Measurements from ENCODE around the gene C10orf67. TPM values are rescaled to one million over a fixed set of nuclear protein-coding genes. Genes with fewer than 3 reads are reported as not detected.

C10orf67 gene
- total and polyA plus RNA-seq, 9 of the 15 experiments (the other 6 are each of a cell fraction or from before 2014, with no cell fraction given) = not detected

DNA sequence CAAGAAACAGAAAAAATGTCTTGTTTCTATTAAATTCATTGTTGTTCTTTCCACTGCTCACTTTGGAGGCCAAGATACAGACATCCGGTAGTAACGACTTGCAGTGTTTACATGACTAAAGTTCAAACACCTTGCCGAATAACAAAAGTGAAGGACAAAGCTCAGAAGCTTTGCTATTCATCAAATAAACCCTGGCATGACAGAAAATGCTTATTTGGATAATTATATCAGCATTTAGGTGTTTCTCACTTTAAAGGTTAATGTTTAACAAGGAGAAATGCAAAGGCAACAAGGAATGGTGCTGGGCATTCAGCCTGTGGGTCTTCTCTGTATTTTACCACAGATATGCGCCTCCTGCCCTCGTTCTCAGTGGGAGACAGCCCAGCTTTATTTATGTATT, 157.9 kb downstream of the C10orf67 start:
- DNase-seq (ENCODE audit: extremely low read depth in 1 of 4, low spot score in 3 of 4) (no peak), FAIRE-seq (no peak), ATAC-seq (no peak)
- no peaks in the 10 kb centered on the region for H3K9me1 ChIP-seq (ENCODE audit: control insufficient read depth, insufficient read depth, low read length)
- no peak overlapping the region for H2AFZ ChIP-seq (ENCODE audit: low read depth, low read length)
- BruUV-seq (replicated peaks) = no TSS peak
- no peaks in the 10 kb centered on the region; a peak in 1 of 5 replicates for H3K27me3 ChIP-seq (ENCODE audit: control insufficient read depth in 2 of 2, insufficient read depth in 2 of 2, low read length in 2 of 2)
- no peak overlapping the region for H3K4me2 ChIP-seq (ENCODE audit: insufficient read depth, low read length)
- CTCF ChIA-PET (ENCODE audit: low intra/inter-chr PET ratio) = no interaction called here
- H4K20me1 ChIP-seq (replicated peaks; ENCODE audit: control insufficient read depth, insufficient read depth, low read length) = no peaks in the 10 kb centered on the region
- no peak overlapping the region for H3K4me3 ChIP-seq
- in situ Hi-C loops (cut with MboI) = no loop called here
- no peaks in the 10 kb centered on the region for H3K79me2 ChIP-seq (ENCODE audit: control insufficient read depth, insufficient read depth, low read length)
- POLR2A ChIA-PET = no interaction called here
- TF ChIP-seq ZKSCAN8 (CRISPR knock-in tag; IDR thresholded peaks at IDR 0.05) = no peak
- TF ChIP-seq MTA2 (IDR thresholded peaks at IDR 0.05; ENCODE audit: low read depth) = no peak
- no peak for TF ChIP-seq ZNF695 (CRISPR knock-in tag; IDR thresholded peaks at IDR 0.05)
- no peak for TF ChIP-seq ZNF586 (CRISPR knock-in tag; conservative IDR thresholded peaks at IDR 0.05)
- TF ChIP-seq ZNF766 (CRISPR knock-in tag; conservative IDR thresholded peaks at IDR 0.05) = no peak
- H3K27ac ChIP-seq (ENCODE audit: extremely low read depth, low read depth, low read length) = no peak overlapping the region
- no peaks in the 10 kb centered on the region for H3K9me3 ChIP-seq (replicated peaks; ENCODE audit: control insufficient read depth, insufficient read depth, low read depth, low read length)
- no peaks in the 10 kb centered on the region; a peak in 1 of 5 replicates for H3K4me1 ChIP-seq (replicated peaks in 1 of 2; ENCODE audit: control insufficient read depth in 2 of 2, insufficient read depth in 2 of 2, low read length in 2 of 2)
- H3K36me3 ChIP-seq (ENCODE audit: control insufficient read depth, insufficient read depth, low read length) = no peaks in the 10 kb centered on the region
- intact Hi-C loops (cut with micrococcal nuclease) = no loop called here
- H3K9ac ChIP-seq (ENCODE audit: insufficient read depth in 1 of 2, low read depth in 2 of 2, low read length in 2 of 2) = no peak overlapping the region
- 0% methylated on average over 5 of the region's 5 CpGs for WGBS (ENCODE audit: insufficient coverage, low coverage, missing lambda C conversion rate)

DNA sequence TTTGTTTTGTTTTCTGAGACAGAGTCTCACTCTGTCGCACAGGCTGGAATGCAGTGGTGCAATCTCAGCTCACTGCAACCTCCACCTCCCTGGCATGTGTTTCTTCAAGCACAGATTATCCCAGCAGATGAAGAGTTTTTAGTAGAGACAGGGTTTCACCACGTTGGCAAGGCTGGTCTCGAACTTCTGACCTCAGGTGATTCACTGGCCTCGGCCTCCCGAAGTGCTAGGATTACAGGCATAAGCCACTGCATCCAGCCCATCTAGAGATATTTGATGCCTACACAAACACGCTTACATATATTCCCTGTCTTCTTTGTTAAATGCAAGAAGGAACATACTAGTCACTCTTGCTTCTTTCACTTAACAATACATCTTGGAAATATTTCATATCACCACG, 158.4 kb downstream of the C10orf67 start:
- in situ Hi-C loops (cut with MboI) (no loop called here), intact Hi-C loops (cut with micrococcal nuclease) (no loop called here)
- Histone ChIP-seq H3K9me1 (ENCODE audit: control insufficient read depth, insufficient read depth, low read length) (no peaks in the 10 kb centered on the region), H3K4me3 (no peak overlapping the region), H3K36me3 (ENCODE audit: control insufficient read depth, insufficient read depth, low read length) (no peaks in the 10 kb centered on the region), H3K4me2 (ENCODE audit: insufficient read depth, low read length) (no peak overlapping the region), H2AFZ (ENCODE audit: low read depth, low read length) (no peak overlapping the region), H3K79me2 (ENCODE audit: control insufficient read depth, insufficient read depth, low read length) (no peaks in the 10 kb centered on the region), H4K20me1 (replicated peaks; ENCODE audit: control insufficient read depth, insufficient read depth, low read length) (no peaks in the 10 kb centered on the region), H3K9me3 (replicated peaks; ENCODE audit: control insufficient read depth, insufficient read depth, low read depth, low read length) (no peaks in the 10 kb centered on the region), H3K9ac (ENCODE audit: insufficient read depth in 1 of 2, low read depth in 2 of 2, low read length in 2 of 2) (no peak overlapping the region), H3K27ac (ENCODE audit: extremely low read depth, low read depth, low read length) (no peak overlapping the region), H3K4me1 (replicated peaks in 1 of 2; ENCODE audit: control insufficient read depth in 2 of 2, insufficient read depth in 2 of 2, low read length in 2 of 2) (no peaks in the 10 kb centered on the region), H3K27me3 (ENCODE audit: control insufficient read depth in 2 of 2, insufficient read depth in 2 of 2, low read length in 2 of 2) (no peaks in the 10 kb centered on the region; a peak in 1 of 5 replicates)
- ChIA-PET CTCF (ENCODE audit: low intra/inter-chr PET ratio) (no interaction called here), POLR2A (no interaction called here)
- WGBS (ENCODE audit: insufficient coverage, low coverage, missing lambda C conversion rate) = 0% methylated on average over 7 of the region's 7 CpGs
- BruUV-seq (replicated peaks) = no TSS peak
- FAIRE-seq (no peak), DNase-seq (ENCODE audit: extremely low read depth in 1 of 4, low spot score in 3 of 4) (no peak), ATAC-seq (no peak)
- TF ChIP-seq STAT5B (CRISPR knock-in tag; IDR thresholded peaks at IDR 0.05) (no peak), FOXK2 (conservative IDR thresholded peaks at IDR 0.05 in 1 of 2, IDR thresholded peaks at IDR 0.05 in 1 of 2; ENCODE audit: low read depth in 2 of 2) (no peak), FOXA3 (CRISPR knock-in tag; conservative IDR thresholded peaks at IDR 0.05 in 1 of 2, IDR thresholded peaks at IDR 0.05 in 1 of 2) (no peak), ZKSCAN1 (IDR thresholded peaks at IDR 0.05; ENCODE audit: low read depth, low read length) (no peak), NFYB (IDR thresholded peaks at IDR 0.05; ENCODE audit: extremely low read depth, insufficient read length) (no peak), TSC22D4 (tag; IDR thresholded peaks at IDR 0.05) (no peak), RBM22 (IDR thresholded peaks at IDR 0.05; ENCODE audit: low read depth, low read length, poor library complexity, severe bottlenecking) (no peak), XRCC5 (IDR thresholded peaks at IDR 0.05; ENCODE audit: low read depth, low read length) (no peak), BDP1 (IDR thresholded peaks at IDR 0.05; ENCODE audit: insufficient read depth, insufficient read length) (no peak), PTBP1 (IDR thresholded peaks at IDR 0.05; ENCODE audit: low read depth, low read length) (no peak), OTX1 (CRISPR knock-in tag; IDR thresholded peaks at IDR 0.05) (no peak), CCAR2 (IDR thresholded peaks at IDR 0.05; ENCODE audit: low read depth, low read length) (no peak), CBX8 (IDR thresholded peaks at IDR 0.05; ENCODE audit: borderline replicate concordance, extremely low read depth, low read depth, low read length, poor library complexity, severe bottlenecking) (no peak), ARID1B (IDR thresholded peaks at IDR 0.05) (no peak), CHCHD3 (CRISPR knock-in tag; IDR thresholded peaks at IDR 0.05) (no peak), ZNF75A (CRISPR knock-in tag; IDR thresholded peaks at IDR 0.05) (no peak)

All from K562 (cell line).